K562 (cell line): ENCODE data around the gene RHOBTB3. TPM values are rescaled to one million over a fixed set of nuclear protein-coding genes. Genes with fewer than 3 reads are reported as not detected.
A peak's percentile ranks its signal among the peaks of the same experiment; 100 is the strongest.

Experiments
- BRF1 ChIP-seq: IDR thresholded peaks from 3 replicates; pipeline ENCODE4 v1.6.1; 2011; ENCODE audit warnings: borderline replicate concordance, mild to moderate bottlenecking; ENCODE audit not compliant: insufficient read length; ENCODE audit errors: extremely low read depth
- FOXP4 ChIP-seq: sonication (generic); formaldehyde crosslinking; IDR thresholded peaks from 2 replicates; pipeline ENCODE4 v1.8.0; 2022; ENCODE audit warnings: mild to moderate bottlenecking, missing genetic modification reagents, borderline replicate concordance
- MCM7 ChIP-seq, 2 experiments: fragments of 450-650 bp; IDR thresholded peaks; 2 replicates each; pipeline ENCODE4 v1.6.1; 2016 to 2018
- MTF1 ChIP-seq: fragments of 250-450 bp; sonication (Bioruptor Pico); IDR thresholded peaks from 2 replicates; pipeline ENCODE4 v1.9.0; 2021; ENCODE audit warnings: moderate library complexity, mild to moderate bottlenecking, inconsistent platforms, borderline replicate concordance
- NFE2L1 ChIP-seq: fragments of 450-650 bp; IDR thresholded peaks from 2 replicates; pipeline ENCODE4 v1.6.1; 2016; ENCODE audit warnings: missing genetic modification characterization, low read depth, mild to moderate bottlenecking, missing compliant biosample characterization, moderate library complexity, borderline replicate concordance
- POU5F1 ChIP-seq: fragments of 150-350 bp; IDR thresholded peaks from 2 replicates; pipeline ENCODE4 v1.6.1; 2014; ENCODE audit warnings: borderline replicate concordance, low read length, low read depth, mild to moderate bottlenecking; ENCODE audit not compliant: partially characterized antibody
- RFX1 ChIP-seq: fragments of 450-650 bp; IDR thresholded peaks from 2 replicates; pipeline ENCODE4 v1.6.1; 2016; ENCODE audit warnings: mild to moderate bottlenecking, moderate library complexity
- ZFP36 ChIP-seq: fragments of 150-350 bp; IDR thresholded peaks from 2 replicates; pipeline ENCODE4 v1.6.1; 2018; ENCODE audit warnings: low read length, low read depth; ENCODE audit not compliant: partially characterized antibody
- ZNF224 ChIP-seq: sonication (generic); formaldehyde crosslinking; IDR thresholded peaks from 2 replicates; pipeline ENCODE4 v1.8.0; 2022; ENCODE audit warnings: mild to moderate bottlenecking, missing genetic modification reagents
- ZNF407 ChIP-seq: fragments of 450-650 bp; IDR thresholded peaks from 2 replicates; pipeline ENCODE4 v1.6.1; 2016; ENCODE audit warnings: low read depth
- ZNF41 ChIP-seq: fragments of 250-450 bp; sonication (Bioruptor Pico); conservative IDR thresholded peaks from 2 replicates; pipeline ENCODE4 v1.4.0; 2020; ENCODE audit warnings: mild to moderate bottlenecking
- ZNF518B ChIP-seq: fragments of 250-450 bp; sonication (Bioruptor Pico); IDR thresholded peaks from 2 replicates; pipeline ENCODE4 v1.5.0; 2021; ENCODE audit warnings: mild to moderate bottlenecking, moderate library complexity
- polyA plus RNA-seq, 8 experiments: library from polyadenylated mRNA; depleted of rRNA in 4 of 8; stranded (reverse) in 5 of 8; unstranded in 3 of 8; fragments of >200 nt; fragmentation: Nextera tagmentation in 2 of 8; fragmentation: Illumina TruSeq in 1 of 8; extraction: Ambion mirVana in 2 of 8; extraction: Trizol in 1 of 8; gene quantifications; 2 replicates each; pipeline versions ENCODE4 v1.2.1 to v1.2.3, GENCODE V29; 2011 to 2014; ENCODE audit warnings: inconsistent platforms in 1 of 8, missing spikeins in 1 of 8
- total RNA-seq, 7 experiments: library from RNA; depleted of rRNA in 6 of 7; stranded (reverse); fragments of >200 nt in 6 of 7; fragmentation: Illumina TruSeq in 2 of 7; extraction: Trizol in 2 of 7; gene quantifications; 2 replicates each; pipeline versions ENCODE4 v1.2.1 to v1.2.3, GENCODE V29; 2011 to 2021; ENCODE audit warnings: low replicate concordance in 1 of 7

The RHOBTB3 gene
- total and polyA plus RNA-seq, 9 of the 15 experiments (the other 6 are each of a cell fraction or from before 2014, with no cell fraction given), result 39.7 to 143 (median 115) TPM

- TF ChIP-seq ZNF518B (no peak), FOXP4 (no peak), POU5F1 (no peak), RFX1 (peak; percentile 89), ZFP36 (peak; percentile 43), ZNF224 (CRISPR knock-in tag) (no peak), NFE2L1 (tag) (no peak), ZNF41 (CRISPR knock-in tag) (no peak), BRF1 (no peak), ZNF407 (no peak), MCM7 (IDR thresholded peaks at IDR 0.05) (no peak), MTF1 (CRISPR knock-in tag) (no peak)
Observed at GRCh38 chr5:95709967-95710650, 21.0 kb upstream of the RHOBTB3 start (continued).
